ENCODE measurements around the gene PXDN.
"Not testable (repeated sequence)": the region's sequence is repeated elsewhere in the genome, so short reads cannot be mapped to it uniquely, and the experiment has no call there.

Gene PXDN

DNA sequence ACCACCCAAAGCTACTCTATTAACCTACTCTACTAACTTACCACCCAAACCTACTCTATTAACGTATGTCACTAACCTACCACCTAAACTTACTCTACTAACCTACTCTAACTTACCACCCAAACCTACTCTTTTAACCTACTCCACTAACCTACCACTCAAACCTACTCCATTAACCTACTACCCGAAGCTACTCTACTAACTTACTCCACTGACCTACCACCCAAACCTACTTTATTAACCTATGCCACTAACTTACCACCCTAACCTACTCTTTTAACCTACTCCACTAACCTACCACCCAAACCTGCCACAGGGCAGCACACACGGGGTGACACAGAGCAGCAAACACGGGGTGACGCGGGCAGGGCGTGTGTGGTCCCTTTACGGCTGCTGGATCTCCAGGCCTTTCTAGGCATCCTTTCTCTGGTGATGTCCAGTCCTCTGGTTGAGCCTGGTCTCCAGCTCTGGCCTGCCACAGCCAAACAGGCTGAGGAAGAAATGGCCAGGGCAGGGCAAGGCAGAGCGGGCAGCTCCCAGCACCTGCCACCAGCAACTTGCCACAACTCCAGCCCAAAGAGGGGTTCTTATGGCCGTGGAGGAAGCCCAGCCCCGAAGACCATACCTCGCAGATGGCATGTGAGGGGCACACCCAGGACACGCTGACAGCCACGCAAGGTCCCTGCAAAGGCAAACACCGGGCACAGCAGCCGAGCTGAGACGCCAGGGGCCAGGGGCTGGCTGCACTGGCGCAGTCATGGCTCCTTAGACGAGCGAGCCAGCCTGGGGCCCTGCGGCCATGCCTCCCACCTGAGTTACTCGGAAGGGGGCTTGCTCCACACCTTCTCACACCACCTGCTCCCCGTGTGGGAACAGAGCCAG is 25.7 kb downstream of the PXDN start:
- TF ChIP-seq CTCF (conservative IDR thresholded peaks at IDR 0.05): no peak

GRCh38 chr2:1717113-1717512 is 27.2 kb downstream of the PXDN start:
- H3K27ac ChIP-seq: no peak overlapping the region
- TF ChIP-seq CTCF (conservative IDR thresholded peaks at IDR 0.05): no peak

More for the DNA sequence above, 25.7 kb downstream of the PXDN start:
- H3K27ac ChIP-seq: no peak overlapping the region

DNA sequence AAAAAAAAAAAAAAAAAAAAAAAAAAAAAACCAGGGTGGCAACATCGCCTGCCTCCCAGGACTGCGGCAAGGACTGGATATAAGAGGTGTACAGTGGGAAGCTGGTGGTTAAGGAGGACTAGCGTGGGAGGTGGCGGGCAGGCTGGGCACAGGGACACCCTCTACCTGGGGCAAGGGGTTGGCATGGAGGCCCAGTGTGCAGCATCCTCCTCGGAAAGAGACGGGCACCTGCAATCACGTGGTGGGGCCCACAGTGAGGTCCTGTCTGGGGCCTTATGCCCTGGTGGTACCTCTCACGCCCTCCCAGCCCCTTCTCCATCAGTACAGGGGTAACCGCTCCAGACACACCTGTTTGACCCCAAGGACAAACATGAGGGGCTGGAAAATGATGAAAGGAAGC is 27.9 kb downstream of the PXDN start:
- H3K27ac ChIP-seq: no peak overlapping the region
- TF ChIP-seq CTCF (conservative IDR thresholded peaks at IDR 0.05): no peak

DNA sequence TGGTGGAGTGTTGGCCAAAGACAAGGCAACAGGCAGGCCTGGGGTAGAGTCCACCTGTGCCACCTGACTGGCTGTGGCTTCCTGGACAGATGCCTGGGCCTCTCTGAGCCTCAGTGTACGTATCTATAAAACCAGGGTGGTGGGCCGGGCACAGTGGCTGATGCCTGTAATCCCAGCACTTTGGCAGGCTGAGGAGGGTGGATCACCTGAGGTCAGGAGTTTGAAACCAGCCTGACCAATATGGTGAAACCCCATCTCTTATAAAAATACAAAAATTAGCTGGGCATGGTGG is 28.4 kb downstream of the PXDN start:
- not testable (repeated sequence) for H3K27ac ChIP-seq

GRCh38 chr2:1715184-1716013 is 28.9 kb downstream of the PXDN start:
- no peak overlapping the region for H3K27ac ChIP-seq
- TF ChIP-seq CTCF (conservative IDR thresholded peaks at IDR 0.05): no peak

DNA sequence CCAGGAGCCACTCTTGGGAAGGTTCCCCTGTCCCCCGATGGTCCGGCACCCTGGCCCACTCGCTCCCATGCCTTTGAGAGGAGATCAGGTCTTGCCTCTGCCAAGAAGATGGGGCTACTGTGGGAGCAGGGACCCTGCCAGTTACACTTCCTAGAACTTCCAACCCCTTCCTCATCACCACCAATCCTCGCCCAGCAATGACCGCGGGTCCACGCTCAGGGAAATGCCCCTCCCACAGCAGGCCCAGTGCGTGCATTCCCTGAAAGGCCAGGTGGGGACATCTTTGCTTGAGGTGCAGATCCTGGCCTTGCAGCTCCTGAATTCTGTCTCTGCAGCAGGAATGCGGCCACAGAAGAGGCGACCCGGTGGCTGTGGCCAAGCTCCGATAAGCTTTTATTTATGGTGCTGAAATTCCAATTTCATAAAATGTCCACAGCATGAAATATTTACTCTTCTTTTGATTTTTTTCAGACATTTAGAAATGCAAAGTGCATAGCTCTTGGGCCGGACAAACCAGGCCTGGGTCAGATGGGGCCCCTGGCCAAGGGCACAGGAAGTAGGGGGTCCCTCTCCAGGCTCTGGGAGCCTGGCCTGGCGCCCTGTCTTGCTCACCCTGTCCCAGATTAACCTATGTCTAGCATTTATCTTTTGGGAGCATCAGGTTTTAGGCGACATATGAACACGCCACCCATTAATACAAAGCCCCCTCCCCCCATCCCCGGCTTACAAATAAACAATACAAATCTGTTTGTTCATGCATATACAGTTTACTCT is 29.8 kb downstream of the PXDN start:
- H3K27ac ChIP-seq: no peak overlapping the region
- no peak for TF ChIP-seq CTCF (conservative IDR thresholded peaks at IDR 0.05)

DNA sequence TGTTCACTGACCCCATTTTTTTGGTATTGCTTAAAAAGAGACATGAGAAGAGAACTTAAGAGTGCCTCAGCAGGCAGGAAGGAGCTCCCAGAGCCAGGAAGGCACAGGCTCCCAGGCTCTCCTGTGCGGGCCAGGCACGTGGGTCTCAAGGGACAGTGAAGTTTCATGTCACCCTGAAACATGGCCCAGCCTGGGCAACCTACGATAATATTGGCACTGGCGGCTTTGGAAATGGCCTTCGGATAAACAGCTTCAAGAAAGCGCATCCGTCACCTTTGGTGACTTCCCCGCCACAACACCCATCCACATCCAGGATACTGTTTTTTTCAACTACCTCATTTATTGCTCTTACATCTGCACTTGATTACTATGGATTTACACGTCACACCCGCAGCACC is 30.5 kb downstream of the PXDN start:
- H3K27ac ChIP-seq: no peak overlapping the region
- TF ChIP-seq CTCF (conservative IDR thresholded peaks at IDR 0.05): no peak

Data from VCaP (cell line).